AG08396 (cell line): Measurements from ENCODE around the gene KIF18B.
"Not testable (repeated sequence)": the region's sequence is repeated elsewhere in the genome, so short reads cannot be mapped to it uniquely, and the experiment has no call there.

ENCODE experiments used
- DNase-seq: peaks from one replicate; pipeline ENCODE4 v3.0.0; 2012; ENCODE audit warnings: low spot score, mixed read lengths

The KIF18B gene

DNA sequence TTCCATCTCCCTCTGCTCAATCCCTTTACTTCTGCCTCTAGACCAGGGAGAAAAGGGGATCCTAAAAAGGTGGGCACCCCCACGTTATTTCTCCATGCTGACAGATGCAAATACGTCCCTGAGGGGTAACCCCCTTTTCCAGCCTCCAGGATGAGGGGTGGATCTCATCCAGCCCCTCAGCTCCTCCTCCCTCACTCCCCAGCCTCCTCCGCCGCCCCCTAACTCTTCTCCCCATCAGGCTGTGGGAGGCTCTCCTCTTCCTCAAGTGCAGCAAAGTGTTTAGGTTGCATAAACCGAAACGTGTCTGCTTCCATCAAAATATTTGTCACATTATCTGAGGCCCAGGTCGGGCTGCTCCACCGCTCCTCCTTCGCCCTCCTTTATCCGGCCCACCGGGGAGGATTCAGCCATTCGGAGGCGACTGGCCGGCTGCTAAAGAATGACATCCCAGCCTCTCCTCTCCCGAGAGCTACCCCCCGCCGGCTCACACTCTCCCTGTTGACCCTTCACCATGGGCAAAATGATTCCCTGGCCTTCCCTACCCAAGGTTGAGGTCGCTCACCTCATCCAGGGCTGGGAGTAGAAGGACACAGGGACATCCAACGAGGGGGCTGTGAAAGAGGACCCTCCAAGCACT lies 21.7 kb upstream of the KIF18B start:
- no peak for DNase-seq

DNA sequence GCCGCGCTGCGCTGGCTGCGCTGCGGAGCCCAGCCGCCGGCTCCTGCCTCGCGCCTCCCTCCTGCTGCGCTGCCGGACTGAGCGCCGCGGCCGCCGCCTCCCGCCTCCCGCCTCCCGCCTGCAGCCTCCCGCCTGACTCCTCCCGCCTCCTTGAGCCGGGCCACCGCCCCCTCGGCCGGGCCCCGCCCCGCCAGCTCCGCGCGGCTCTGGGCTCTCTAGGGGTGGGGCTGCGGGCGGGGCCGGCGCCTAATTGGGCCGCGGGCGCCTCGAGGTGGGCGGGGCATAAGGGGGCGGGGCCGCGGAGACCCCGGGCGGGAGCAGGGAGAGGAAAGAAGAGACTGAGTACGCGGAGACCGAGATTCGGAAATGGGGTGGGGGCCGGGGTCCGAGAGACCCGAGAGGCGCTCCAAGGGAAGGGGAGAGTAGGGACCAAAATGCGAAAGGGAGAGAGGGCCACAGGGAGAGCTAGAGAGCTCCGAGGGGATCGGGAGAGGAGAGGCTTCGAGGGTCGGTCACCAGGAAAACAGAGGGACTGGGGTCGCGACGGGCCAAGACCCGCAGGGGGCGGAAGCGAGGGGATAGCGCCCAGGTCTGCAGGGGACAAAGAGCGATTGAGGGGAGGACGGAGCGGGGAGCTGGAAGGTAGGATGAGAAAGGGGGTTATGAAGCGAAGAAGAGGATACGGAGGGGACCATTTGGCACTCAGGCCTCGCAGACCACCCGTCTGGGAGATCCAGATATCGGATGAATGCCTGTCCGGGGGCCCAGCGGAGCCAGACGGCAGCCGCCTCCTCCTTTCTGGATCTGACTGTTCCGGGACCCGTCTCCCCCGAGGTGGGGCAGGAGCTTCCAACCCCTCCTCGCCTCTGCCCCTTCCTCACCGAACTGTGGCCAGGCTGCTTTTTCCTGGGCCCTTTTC lies 20.9 kb upstream of the KIF18B start, which contains the start of gene C1QL1:
TSS of gene C1QL1 (minus strand) at position 79 of the 919 bp plus-strand sequence. CDS start 255 bp downstream, outside the sequence.
- DNase-seq, result peak; percentile 99

DNA sequence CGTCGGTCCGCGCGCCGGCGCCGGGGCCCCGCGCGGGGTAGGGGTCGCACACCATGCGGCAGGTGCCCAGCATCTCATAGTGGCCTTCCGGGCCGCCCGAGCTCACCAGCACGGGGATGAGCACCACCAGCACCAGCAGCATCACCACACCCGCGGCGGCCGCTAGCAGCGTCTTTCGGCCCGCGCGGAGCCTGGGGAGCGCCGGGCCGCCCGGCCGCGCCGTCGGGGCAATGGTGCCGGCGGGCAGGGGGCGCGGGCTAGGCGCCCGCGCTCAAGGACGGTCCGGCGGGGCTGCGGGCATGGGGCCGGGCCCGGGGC lies 20.3 kb upstream of the KIF18B start:
- no peak for DNase-seq

DNA sequence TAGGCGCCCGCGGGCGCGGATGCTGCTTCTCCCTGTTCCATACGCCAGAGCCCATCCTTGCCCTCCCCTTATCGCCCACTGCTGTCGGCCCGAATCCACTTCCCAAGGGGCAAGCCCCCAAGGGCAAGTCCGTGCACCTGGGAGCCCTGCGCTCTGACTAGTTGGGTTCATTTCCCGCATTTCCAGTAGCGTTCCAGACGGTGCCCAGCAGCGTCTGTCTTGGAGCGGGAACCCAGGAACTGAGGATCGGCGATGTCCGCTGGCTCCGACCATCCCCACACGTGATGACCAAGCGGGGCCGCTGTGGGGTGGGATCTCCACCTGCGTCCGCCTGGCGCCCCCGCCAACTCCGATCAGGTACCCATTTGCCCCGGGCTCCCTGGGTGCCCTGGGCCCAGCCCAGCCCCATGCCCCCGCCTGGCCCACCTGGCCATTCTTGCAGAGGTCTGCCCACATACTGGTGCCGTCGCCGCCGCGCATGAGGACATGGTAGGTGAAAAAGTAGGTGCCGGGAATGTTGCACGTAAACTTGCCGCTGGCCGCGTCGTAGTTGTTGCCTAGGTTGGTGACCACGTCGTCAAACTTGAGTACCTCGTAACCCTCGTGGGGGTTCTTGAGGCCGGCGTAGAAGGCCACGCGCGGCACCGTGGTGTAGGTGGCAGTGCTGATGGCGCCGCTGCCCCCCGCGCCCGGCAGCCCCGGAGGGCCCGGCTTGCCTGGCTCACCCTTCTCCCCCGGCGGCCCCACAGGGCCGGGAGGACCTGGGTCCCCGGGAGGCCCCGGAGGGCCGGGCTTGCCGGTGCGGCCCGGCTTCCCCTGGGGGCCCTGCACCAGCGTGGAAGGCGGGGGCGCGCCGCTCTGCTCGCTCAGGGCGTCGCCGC lies 19.7 kb upstream of the KIF18B start:
- DNase-seq, result no peak

DNA sequence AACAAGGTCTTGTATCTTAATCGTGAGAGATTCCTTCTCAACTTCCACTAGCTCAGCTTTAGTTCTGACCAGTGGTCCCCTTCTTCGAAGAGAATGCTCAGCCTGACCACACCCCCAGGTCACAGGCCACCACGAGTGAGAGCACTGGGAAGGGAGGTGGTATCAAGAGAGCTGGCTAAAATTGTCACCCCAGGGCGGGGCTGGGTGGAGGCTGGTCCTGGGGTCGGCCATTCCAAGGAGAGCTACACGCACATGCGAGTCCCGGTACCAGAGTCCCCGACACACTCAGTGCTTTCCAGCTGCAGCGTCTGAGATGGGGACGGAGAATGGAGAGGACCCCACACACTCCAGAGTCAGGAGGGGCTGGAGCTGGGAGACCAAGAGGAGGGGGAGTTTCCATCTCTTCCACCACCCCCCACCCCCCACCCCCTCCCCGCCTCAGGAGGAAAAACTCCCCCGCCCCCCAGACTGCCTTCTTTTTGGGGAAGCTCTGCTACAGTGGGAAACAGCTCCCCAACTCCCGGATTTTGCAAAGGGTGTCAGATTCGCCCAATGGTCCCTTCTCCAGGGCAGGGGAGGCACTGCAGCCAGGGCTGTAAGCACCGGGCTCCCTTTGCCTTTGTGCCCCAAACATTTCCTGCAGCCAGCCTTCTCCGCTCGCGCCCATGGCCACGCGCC lies 18.9 kb upstream of the KIF18B start:
- no peak for DNase-seq

DNA sequence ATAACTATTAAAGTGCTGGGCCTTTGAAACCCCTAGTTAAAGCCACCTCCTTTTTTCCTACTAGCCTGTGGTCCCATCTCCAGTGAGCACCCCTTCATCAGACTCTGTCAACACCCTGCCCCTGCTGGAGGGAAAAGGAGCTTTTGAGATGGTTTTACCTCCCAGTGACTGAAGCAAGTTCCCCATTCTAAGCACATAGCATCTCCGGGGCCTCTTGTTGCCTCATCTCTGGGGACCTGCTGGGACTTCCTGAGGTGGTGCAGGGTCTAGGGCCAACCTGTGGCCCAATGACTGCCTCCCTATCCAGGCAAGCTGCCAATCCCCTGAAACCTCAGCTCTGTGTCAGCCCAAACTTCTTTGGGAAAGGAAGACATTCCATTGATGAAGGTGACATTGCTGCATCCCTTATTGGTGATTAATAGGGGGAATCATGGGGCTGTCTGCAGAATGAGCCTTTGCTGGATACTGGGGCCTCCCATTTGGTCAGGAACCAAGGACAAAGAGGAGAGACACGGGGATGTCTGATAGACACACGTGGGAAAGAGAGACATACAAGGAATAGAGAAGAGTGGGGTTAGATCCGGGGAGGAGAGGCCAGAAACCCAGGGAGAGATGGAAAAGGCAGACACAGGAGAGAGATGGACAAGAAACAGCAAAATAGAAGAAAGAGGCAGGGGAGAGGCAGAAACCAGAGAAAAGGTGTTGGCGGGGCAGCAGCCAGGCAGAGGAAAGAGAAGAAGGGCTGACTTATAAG lies 18.1 kb upstream of the KIF18B start:
- no peak for DNase-seq

DNA sequence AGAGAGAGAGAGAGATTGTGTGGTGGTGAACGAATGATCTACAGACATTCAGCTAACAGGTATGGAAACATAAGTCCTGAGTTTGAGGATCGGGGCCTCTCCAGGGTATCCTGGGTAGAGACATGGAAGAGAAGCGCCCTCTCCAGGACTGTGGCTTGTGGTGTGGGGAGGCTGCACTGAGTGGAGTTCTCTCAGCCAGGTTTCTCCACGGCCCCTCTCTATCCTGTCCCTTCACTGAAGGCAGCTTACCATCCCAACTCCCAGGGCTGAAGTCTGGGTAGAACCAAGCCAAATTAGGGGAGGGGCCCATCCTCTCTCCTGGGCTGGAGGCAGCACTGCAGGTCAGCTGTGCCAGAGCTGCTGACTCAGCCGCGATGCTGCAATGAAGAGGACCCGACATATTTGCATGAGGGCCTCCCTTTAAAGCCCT lies 14.4 kb upstream of the KIF18B start:
- DNase-seq, result no peak

DNA sequence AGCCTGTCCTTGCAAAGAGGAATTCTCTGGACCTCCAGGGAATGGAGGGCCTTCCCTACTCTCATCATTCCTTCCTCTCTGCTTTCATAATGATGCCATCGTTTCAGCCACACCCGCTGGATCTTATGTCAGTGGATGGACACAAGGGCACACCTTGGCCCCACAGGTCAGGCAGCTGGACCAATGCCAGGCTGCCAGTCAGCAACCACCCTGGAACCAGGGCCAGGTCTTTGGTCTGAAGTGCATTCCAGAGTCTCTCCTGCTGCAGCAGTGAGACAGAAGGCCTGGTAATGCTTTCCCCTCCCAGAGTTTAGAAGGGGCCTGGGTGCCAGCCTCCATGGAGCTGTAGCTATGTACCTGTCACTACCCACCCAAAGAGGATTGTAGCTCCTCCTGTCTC lies 13.1 kb upstream of the KIF18B start:
- DNase-seq, result no peak

DNA sequence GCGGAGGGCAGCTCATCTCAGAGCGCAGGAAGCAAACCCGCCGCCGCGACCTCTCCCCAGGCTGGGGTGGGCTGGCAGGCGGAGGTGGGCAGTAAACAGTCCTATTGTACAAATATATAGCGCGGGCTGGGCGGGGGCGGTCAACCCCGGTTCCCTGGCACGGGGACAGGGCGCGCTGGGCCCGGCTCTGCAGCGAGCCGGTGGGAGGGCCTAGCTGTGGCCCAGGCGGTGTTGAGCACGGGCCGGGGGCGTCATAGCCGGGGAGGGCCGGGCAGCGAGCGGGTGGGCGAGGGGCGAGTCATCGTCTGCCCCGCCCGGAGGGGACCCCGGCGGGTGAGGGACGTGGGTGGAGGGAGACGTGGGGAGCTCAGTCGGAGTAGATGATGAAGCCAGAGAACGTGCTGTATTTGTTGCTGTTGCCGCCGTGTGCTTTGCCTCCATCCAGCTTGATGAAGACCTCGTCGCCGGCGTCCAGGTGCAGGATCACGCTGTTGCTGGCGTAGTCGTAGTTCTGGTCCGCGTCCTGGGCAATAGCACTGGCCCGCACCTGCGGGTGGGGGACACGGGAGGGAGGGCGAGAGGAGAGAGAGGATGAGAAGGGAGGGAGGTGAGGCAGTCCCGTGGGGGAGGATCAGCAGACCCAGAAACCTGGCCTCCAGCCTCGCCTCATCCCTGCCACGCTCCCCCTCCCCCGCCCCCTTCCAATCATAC lies 12.4 kb upstream of the KIF18B start:
- DNase-seq, result no peak

DNA sequence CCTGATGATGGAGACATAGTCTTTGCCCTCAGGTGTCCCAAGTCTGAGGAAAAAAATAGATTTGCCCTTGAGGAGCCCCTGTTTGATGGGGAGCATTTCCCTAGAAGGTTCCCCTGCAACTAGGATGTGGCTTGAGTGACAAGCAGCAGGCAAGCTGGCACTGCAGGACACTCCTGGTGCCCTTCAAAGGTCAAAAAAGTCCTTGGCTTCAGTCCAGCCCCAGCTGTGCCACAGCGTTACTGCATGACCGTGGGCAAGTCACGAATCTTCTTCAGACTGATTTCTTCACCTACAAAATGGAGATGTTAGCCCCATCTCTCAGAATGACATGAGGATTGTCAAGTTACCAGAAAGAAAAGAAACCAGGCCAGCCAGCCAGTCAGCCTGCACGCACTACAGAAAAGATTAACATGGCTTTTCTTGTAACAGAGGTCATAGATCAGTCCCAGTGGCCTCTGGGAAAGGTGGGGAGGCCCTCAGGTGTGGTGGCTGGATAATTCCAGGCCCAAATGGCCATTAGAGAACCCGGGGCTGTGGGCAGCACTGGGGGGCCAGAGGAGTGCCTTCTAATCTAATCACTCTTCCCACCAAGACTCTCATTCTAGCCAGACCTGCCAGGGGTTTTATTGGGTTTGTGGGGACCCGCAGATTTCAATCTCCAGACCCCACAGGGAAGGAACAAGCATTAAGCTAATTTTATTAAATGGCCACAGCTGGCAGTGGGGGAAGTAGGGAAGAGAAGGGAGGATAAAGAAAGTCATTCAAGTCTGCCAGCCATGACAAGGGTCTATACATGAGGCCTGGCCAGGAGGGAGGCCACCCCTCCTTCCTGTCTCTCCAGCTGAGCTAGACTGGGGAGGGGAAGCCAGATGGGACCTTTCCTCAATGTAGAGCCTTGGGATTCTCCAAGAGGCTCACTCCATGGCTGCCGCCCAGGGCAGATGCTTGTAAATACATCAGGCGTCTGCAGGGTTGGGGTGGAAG lies 9.7 kb upstream of the KIF18B start:
- no peak for DNase-seq

DNA sequence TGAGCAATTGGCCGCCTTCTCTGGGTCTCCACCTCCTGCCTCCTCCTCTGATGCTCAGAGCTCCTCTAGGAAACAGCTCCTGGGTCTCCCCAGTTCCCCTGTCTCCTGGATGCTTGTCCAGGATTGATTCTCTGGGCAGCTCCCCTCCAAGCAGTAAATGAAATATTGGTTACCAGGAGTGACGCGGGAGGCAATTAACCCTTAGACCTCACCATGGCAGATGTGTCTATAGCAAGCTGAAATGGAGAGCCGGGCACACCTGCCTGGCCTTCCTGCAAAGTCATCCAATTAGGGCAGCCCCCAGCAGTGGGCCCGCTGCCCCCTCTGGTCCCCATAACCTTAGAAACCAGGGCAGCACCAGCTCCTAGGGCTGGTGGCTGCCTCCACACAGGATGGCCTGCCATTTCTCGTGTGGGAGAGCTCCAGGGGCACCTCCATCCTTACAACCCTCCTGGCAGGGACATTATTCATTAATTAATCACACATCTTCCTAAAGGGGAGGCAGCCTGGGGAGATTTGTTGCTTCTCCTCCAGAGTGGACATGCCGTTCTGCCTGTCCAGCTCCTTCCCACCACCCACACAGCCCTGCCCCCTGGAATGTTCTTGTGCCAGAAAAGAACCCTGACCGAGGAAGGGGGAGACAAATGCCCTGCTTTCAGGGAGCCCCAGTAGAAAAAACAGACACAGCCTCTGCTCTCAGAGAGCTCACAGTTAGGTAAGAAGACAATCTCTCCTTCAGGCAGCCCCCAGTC lies 8.3 kb upstream of the KIF18B start:
- no peak for DNase-seq

DNA sequence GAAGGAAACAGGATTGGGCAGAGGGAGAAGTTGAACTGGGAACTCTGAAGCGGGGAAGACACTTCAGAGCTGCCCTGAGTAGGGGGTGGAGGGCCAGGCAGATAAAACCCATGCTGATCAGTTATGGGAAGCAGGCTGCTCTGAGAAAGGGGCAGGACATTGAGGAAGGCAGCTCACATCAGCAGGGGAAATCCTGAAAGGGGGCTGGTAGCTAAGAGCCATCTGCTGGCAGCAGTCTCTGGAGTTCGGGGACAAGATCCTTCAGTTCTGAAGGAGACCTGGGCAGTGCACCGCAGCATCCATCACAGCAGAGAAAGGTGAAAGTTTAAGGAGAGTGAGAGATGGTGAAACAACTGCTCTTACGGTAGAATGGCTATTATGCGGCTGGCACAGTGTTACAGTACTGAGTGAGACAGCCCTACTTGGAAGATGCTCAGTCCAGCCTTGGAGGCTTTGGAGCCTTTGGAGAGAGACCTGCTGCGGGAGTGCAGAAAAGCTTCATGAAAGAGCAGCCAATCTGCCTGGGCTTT lies 5.4 kb upstream of the KIF18B start:
- no peak for DNase-seq

DNA sequence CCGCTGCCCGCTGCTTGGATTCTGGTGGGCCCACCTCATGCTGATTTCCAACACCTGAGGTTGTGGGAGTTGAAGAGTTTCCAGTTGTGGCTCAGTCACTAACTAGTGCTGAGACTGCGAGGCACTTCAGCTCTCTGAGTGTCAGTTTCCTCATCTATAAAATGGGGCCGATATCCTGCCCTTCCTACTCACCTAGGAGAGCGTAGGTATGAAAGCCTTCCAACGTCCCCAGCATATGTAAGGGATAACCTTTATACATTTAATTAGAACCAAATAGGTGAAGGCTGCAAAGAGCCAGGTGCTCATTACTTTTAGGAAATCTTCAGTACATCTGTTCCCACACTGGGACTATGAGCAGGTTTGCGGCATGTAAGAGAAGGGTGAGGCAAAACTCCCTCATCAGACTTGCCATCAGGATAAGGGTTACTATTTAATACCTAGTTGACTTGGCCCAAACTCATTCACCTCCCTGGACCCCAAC lies 782 bp upstream of the KIF18B start:
- DNase-seq, result no peak

DNA sequence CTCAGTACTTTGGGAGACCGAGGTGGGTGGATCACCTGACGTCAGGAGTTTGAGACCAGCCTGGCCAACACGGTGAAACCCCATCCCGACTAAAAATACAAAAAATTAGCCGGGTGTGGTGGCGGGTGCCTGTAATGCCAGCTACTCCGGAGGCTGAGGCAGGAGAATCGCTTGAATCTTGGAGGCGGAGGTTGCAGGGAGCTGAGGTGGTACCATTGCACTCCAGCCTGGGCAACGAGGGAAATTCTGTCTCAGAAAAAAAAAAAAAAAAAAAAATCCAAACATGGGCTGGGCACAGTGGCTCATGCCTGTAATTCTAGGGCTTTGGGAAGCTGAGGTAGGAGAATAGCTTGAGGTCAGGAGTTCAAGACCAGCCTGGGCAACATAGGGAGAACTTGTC lies 1.9 kb downstream of the KIF18B start:
- DNase-seq, result not testable (repeated sequence)

DNA sequence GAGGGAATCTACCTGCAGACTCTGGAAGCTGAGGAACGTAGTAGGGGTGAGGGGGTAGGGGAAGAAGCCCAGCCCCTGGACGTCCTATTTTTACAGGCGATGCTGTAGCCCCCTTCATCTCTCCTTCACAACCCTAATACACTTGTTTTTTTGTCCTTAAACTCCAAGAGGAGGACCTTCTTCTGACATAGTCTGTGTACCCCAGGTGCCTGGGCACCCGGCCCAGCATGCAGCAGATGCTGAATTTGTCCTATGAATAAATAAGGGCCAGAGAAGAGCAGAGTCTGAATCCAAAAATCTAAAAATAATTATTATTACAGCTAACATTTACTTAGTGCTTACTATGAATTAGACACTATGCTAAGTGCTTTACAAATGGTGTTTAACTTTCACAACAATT lies 5.1 kb downstream of the KIF18B start:
- no peak for DNase-seq

DNA sequence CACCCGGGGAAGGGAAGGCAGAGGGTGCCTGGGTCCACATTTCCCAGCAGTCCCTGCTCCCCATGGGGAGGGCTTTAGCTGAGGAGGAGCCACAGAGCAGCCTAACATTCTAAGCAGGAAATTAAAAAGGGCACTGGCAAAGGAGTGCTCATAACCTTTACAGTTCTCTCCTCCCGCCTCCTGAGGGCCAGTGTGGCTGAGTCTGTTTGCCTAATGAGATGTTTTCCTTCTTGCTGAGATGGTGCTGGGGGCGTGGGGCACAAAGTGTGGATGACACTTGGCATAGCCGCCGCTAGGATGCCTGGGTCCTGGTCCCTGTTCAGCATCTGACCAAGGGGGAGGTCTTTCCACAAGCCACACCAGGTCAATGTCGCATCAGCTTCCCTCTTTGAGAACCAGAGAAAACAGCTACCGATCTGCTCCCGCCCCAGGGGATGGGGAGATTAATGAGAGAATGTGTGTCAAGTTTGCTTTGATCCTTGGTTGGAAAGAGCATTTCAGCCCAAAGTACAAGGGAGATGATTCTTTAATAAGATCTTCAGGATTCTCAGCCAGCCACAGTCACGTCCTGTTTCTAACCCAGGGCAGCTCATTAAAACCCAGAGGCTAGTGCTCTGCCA lies 5.8 kb downstream of the KIF18B start:
- DNase-seq, result no peak

DNA sequence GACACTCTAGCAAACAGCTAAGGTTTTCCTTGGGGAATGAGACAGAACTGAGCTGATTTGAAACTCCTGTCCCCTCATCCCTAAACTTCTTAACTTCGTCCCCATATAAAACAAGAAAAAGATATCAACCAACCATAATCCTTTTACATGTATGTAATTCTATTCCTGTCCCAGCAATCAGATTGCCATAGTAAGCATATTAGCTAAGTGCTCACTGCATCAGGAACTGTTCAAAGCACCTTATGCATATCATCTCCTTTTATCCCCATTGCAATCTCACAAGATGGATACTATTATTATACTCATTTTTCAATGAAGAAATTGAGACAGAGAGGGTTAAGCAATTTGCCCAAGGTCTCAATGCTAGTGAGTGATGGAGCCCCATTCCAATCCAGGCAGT lies 6.8 kb downstream of the KIF18B start:
- no peak for DNase-seq

DNA sequence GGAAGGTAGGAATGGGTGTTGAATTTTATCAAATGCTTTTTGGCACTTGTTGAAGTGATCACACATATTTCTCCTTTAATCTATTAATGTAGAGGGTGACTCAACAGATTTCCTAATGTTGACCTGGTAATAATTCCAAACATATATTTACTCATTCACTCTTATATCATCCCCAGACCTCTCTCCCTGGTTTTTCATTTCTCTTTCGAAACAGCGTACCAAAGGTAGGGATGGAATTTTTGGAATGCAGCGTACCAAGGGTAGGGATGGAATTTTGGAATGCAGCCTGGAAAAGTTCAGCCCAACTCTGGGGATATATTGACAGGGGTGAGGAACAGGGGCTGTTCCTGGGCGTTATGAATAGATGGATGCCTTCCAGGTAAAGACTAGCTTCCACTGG lies 7.3 kb downstream of the KIF18B start:
- DNase-seq, result no peak
